Astrocyte (in vitro differentiated cells and primary cell): ENCODE results near the gene ADARB2.

ENCODE experiments used
- CTCF ChIP-seq: IDR thresholded peaks from 2 replicates; pipeline ENCODE4 v1.5.1; 2011; ENCODE audit warnings: low read depth, mild to moderate bottlenecking, inconsistent platforms, low read length, moderate library complexity; ENCODE audit not compliant: insufficient read depth
- EZH2 ChIP-seq: IDR thresholded peaks from 2 replicates; pipeline ENCODE4 v1.6.1; 2012; ENCODE audit warnings: mild to moderate bottlenecking, low read length, inconsistent platforms; ENCODE audit not compliant: insufficient read depth

- no peak for TF ChIP-seq CTCF
- no peak for TF ChIP-seq EZH2
Observed at GRCh38 chr10:1380088-1380671, 357.1 kb downstream of the ADARB2 start.
